HCT116 (cell line): ENCODE data around the gene GPHN. TPM values are rescaled to one million over a fixed set of nuclear protein-coding genes. Genes with fewer than 3 reads are reported as not detected.

Experiments used
- ATAC-seq: fragments of 200-7000 bp; cut with Tn5 transposase; 2 replicates; pipeline ENCODE4 v1.9.1; 2020; ENCODE audit warnings: mild to moderate bottlenecking, moderate library complexity
- BruUV-seq: library from RNA; stranded (reverse); fragments of 400-500 nt; replicated peaks from 2 replicates; lab custom pipeline; 2021; lab: Mats Ljungman, UMichigan
- CTCF ChIA-PET: fragments of 300-600 bp; sonication (Branson Sonifier 250); formaldehyde crosslinking; loops from one replicate; lab custom pipeline; 2021; ENCODE audit warnings: antibody characterized with exemption; lab: Charles Lee
- POLR2A ChIA-PET: fragments of 300-600, 350-600 bp; sonication (Branson Sonifier 250); formaldehyde crosslinking; loops from one replicate; lab custom pipeline; 2021; ENCODE audit warnings: antibody characterized with exemption; lab: Charles Lee
- RAD21 ChIA-PET, 2 experiments: fragments of 300-600 bp; sonication (Branson Sonifier 250); formaldehyde crosslinking; loops; one replicate each; lab custom pipeline; 2023; ENCODE audit warnings: low total read pairs in 2 of 2; ENCODE audit not compliant: uncharacterized antibody in 2 of 2, unreplicated experiment in 2 of 2, low non-redundant PET in 1 of 2; lab: Charles Lee
- DNase-seq: peaks from one replicate; pipeline ENCODE4 v3.0.0-alpha.2; 2010; ENCODE audit warnings: low read depth, low spot score
- H2AFZ ChIP-seq: fragments of 200-600 bp; shearing (Covaris generic), sonication (generic); 2 replicates; pipeline ENCODE4 v1.6.1; 2017; ENCODE audit warnings: low read depth, mixed run types, mixed read lengths, antibody characterized with exemption, low read length; ENCODE audit not compliant: poor library complexity, severe bottlenecking
- H3K27ac ChIP-seq: 2 replicates; pipeline ENCODE4 v1.5.1; 2012; ENCODE audit warnings: low read depth, low read length
- H3K27me3 ChIP-seq: fragments of 200-600 bp; sonication (generic); 2 replicates; pipeline ENCODE4 v1.6.1; 2016; ENCODE audit warnings: mixed run types, low read length, mixed read lengths; ENCODE audit not compliant: insufficient read depth
- H3K36me3 ChIP-seq, 2 experiments: fragments of 200-500 bp in 1 of 2; fragments of 200-600 bp in 1 of 2; sonication (Bioruptor generic) in 1 of 2; sonication (generic) in 1 of 2; 2 replicates each; pipeline versions ENCODE4 v1.5.1 to v1.6.1; 2014 to 2016; ENCODE audit warnings: low read length in 2 of 2, inconsistent platforms in 1 of 2, mixed read lengths in 1 of 2, mixed run types in 1 of 2; ENCODE audit not compliant: insufficient read depth in 2 of 2, control insufficient read depth in 1 of 2
- H3K4me1 ChIP-seq, 2 experiments: fragments of 200-600 bp in 1 of 2; sonication (generic) in 1 of 2; 2 replicates each; pipeline versions ENCODE4 v1.5.1 to v1.6.1; 2012 to 2017; ENCODE audit warnings: low read length in 2 of 2, inconsistent platforms in 1 of 2, mild to moderate bottlenecking in 1 of 2, mixed read lengths in 1 of 2, mixed run types in 1 of 2, moderate library complexity in 1 of 2; ENCODE audit not compliant: insufficient read depth in 2 of 2, control insufficient read depth in 1 of 2
- H3K4me2 ChIP-seq: fragments of 200-600 bp; sonication (generic); 2 replicates; pipeline ENCODE4 v1.6.1; 2017; ENCODE audit warnings: mixed run types, low read length, mixed read lengths
- H3K4me3 ChIP-seq, 2 experiments: fragments of 200-600 bp in 1 of 2; sonication (generic) in 1 of 2; replicated peaks in 1 of 2; 2 replicates each; pipeline ENCODE4 v1.5.1; 2011 to 2016; ENCODE audit warnings: low read length in 2 of 2, control low read depth in 1 of 2, low read depth in 1 of 2, mild to moderate bottlenecking in 1 of 2, mixed read lengths in 1 of 2, mixed run types in 1 of 2
- H3K79me2 ChIP-seq: fragments of 200-600 bp; sonication (generic); 2 replicates; pipeline ENCODE4 v1.6.1; 2017; ENCODE audit warnings: mild to moderate bottlenecking, mixed run types, low read length, moderate library complexity, mixed read lengths; ENCODE audit not compliant: insufficient read depth
- H3K9ac ChIP-seq: fragments of 200-600 bp; sonication (generic); 2 replicates; pipeline ENCODE4 v1.6.1; 2016; ENCODE audit warnings: low read length, mixed read lengths
- H3K9me2 ChIP-seq: fragments of 200-600 bp; sonication (generic), shearing (Covaris generic); 2 replicates; pipeline ENCODE4 v1.6.1; 2017; ENCODE audit warnings: mixed run types, mild to moderate bottlenecking, moderate library complexity; ENCODE audit not compliant: insufficient read depth
- H3K9me3 ChIP-seq, 2 experiments: fragments of 200-500 bp in 1 of 2; fragments of 200-600 bp in 1 of 2; sonication (Bioruptor generic) in 1 of 2; sonication (generic) in 1 of 2; 2 replicates each; pipeline ENCODE4 v1.6.1; 2014 to 2017; ENCODE audit warnings: low read length in 2 of 2, mixed read lengths in 2 of 2, inconsistent platforms in 1 of 2, low read depth in 1 of 2, mild to moderate bottlenecking in 1 of 2, mixed run types in 1 of 2, moderate library complexity in 1 of 2; ENCODE audit not compliant: control insufficient read depth in 1 of 2, insufficient read depth in 1 of 2
- H4K20me1 ChIP-seq: fragments of 200-600 bp; sonication (generic), shearing (Covaris generic); 2 replicates; pipeline ENCODE4 v1.6.1; 2017; ENCODE audit warnings: mixed run types, mild to moderate bottlenecking, moderate library complexity; ENCODE audit not compliant: insufficient read depth
- ATF3 ChIP-seq: IDR thresholded peaks from 2 replicates; pipeline ENCODE4 v1.6.1; 2012
- CBX3 ChIP-seq: IDR thresholded peaks from 2 replicates; pipeline ENCODE4 v1.6.1; 2012; ENCODE audit warnings: low read depth
- CEBPB ChIP-seq: IDR thresholded peaks from 2 replicates; pipeline ENCODE4 v1.6.1; 2012; ENCODE audit warnings: low read depth
- CTCF ChIP-seq, 3 experiments: fragments of 200-600 bp in 1 of 3; sonication (generic) in 1 of 3; IDR thresholded peaks in 2 of 3; conservative IDR thresholded peaks in 1 of 3; 2 replicates each; pipeline ENCODE4 v1.5.1; 2012 to 2017; ENCODE audit warnings: low read depth in 2 of 3, low read length in 2 of 3, antibody characterized with exemption in 1 of 3, borderline replicate concordance in 1 of 3, control low read depth in 1 of 3, mild to moderate bottlenecking in 1 of 3, mixed read lengths in 1 of 3, mixed run types in 1 of 3, moderate library complexity in 1 of 3; ENCODE audit not compliant: insufficient read depth in 1 of 3
- EGR1 ChIP-seq: IDR thresholded peaks from 2 replicates; pipeline ENCODE4 v1.6.1; 2012; ENCODE audit warnings: low read depth
- ELF1 ChIP-seq: IDR thresholded peaks from 2 replicates; pipeline ENCODE4 v1.6.1; 2012; ENCODE audit warnings: low read depth, borderline replicate concordance
- JUND ChIP-seq: IDR thresholded peaks from 2 replicates; pipeline ENCODE4 v1.6.1; 2012
- MAX ChIP-seq: IDR thresholded peaks from 2 replicates; pipeline ENCODE4 v1.6.1; 2012
- POLR2A ChIP-seq: IDR thresholded peaks from 2 replicates; pipeline ENCODE4 v1.7.0; 2011; ENCODE audit warnings: borderline replicate concordance; ENCODE audit not compliant: insufficient read depth, insufficient read length; ENCODE audit errors: extremely low read depth
- POLR2AphosphoS5 ChIP-seq: IDR thresholded peaks from 2 replicates; pipeline ENCODE4 v1.6.1; 2011; ENCODE audit warnings: mild to moderate bottlenecking, low read depth, low read length, moderate library complexity
- RAD21 ChIP-seq: IDR thresholded peaks from 2 replicates; pipeline ENCODE4 v1.6.1; 2012; ENCODE audit warnings: low read depth, mild to moderate bottlenecking
- REST ChIP-seq: IDR thresholded peaks from 2 replicates; pipeline ENCODE4 v1.6.1; 2012; ENCODE audit warnings: low read depth
- SIN3A ChIP-seq: IDR thresholded peaks from 2 replicates; pipeline ENCODE4 v1.6.1; 2012; ENCODE audit warnings: low read depth
- SP1 ChIP-seq: IDR thresholded peaks from 2 replicates; pipeline ENCODE4 v1.6.1; 2012; ENCODE audit warnings: low read depth
- SRF ChIP-seq: IDR thresholded peaks from 2 replicates; pipeline ENCODE4 v1.6.1; 2012; ENCODE audit warnings: low read depth
- TCF7L2 ChIP-seq: IDR thresholded peaks from 2 replicates; pipeline ENCODE4 v1.7.0; 2011; ENCODE audit warnings: borderline replicate concordance, inconsistent platforms; ENCODE audit not compliant: insufficient read depth, insufficient read length; ENCODE audit errors: extremely low read depth
- YY1 ChIP-seq: IDR thresholded peaks from 2 replicates; pipeline ENCODE4 v1.6.1; 2011; ENCODE audit warnings: low read length, low read depth, moderate library complexity, mild to moderate bottlenecking; ENCODE audit not compliant: insufficient replicate concordance; ENCODE audit errors: extremely low read depth
- ZBTB33 ChIP-seq: IDR thresholded peaks from 2 replicates; pipeline ENCODE4 v1.6.1; 2011; ENCODE audit warnings: mild to moderate bottlenecking, low read length, moderate library complexity; ENCODE audit not compliant: insufficient replicate concordance; ENCODE audit errors: extremely low read depth
- ZFX ChIP-seq: fragments of 450-650 bp; IDR thresholded peaks from 2 replicates; pipeline ENCODE4 v1.6.1; 2017
- ZNF274 ChIP-seq: fragments of 200-500 bp; sonication (Bioruptor generic); IDR thresholded peaks from 2 replicates; pipeline ENCODE4 v1.6.1; 2014; ENCODE audit warnings: mild to moderate bottlenecking, low read depth, low read length, inconsistent platforms
- intact Hi-C: fragments of 100-400 bp; cut with micrococcal nuclease; formaldehyde crosslinking; loops from 2 replicates; pipeline ENCODE4 v1.10.0; 2022
- total RNA-seq: library from RNA; stranded (reverse); gene quantifications from one replicate; pipeline ENCODE4 v1.2.1, GENCODE V29; 2021; ENCODE audit not compliant: unreplicated experiment

Gene GPHN
- total RNA-seq, 1 experiment from 2014 or later: 43.8 TPM

GRCh38 chr14:66543996-66544395, 36.0 kb downstream of the GPHN start:
- intact Hi-C loops: no loop called here
- H2AFZ ChIP-seq: no peak overlapping the region
- no peaks in the 10 kb centered on the region for H3K27me3 ChIP-seq
- 0 out of 2 replicates have a peak, but pooled peaks cover 9% of the 10 kb centered on the region for H4K20me1 ChIP-seq
- no peaks in the 10 kb centered on the region for H3K4me1 ChIP-seq
- H3K9me3 ChIP-seq: no peaks in the 10 kb centered on the region
- H3K9me2 ChIP-seq: no peaks in the 10 kb centered on the region
- no TSS peak for BruUV-seq
- H3K4me2 ChIP-seq: no peak overlapping the region
- ATAC-seq (no peak), DNase-seq (no peak)
- CTCF ChIA-PET: no interaction called here
- H3K36me3 ChIP-seq: no peaks in the 10 kb centered on the region
- RAD21 ChIA-PET: no interaction called here
- no peak overlapping the region for H3K27ac ChIP-seq
- H3K9ac ChIP-seq: no peak overlapping the region
- POLR2A ChIA-PET: no interaction called here
- H3K4me3 ChIP-seq: no peak overlapping the region
- TF ChIP-seq ELF1: no peak
- TF ChIP-seq CTCF (IDR thresholded peaks at IDR 0.05 in 2 of 3, conservative IDR thresholded peaks at IDR 0.05 in 1 of 3; ENCODE audit: borderline replicate concordance in 1 of 3, insufficient read depth in 1 of 3, low read depth in 2 of 3, low read length in 2 of 3): no peak
- no peak for TF ChIP-seq POLR2A
- no peak for TF ChIP-seq YY1
- no peak for TF ChIP-seq TCF7L2
- no peak for TF ChIP-seq SRF
- no peak for TF ChIP-seq REST
- no peak for TF ChIP-seq ZBTB33
- no peak for TF ChIP-seq MAX
- no peak for TF ChIP-seq CBX3
- TF ChIP-seq SIN3A: no peak
- TF ChIP-seq EGR1: no peak
- no peak for TF ChIP-seq RAD21
- no peak for TF ChIP-seq ATF3
- no peak for TF ChIP-seq JUND
- no peak for TF ChIP-seq ZNF274
- no peak for TF ChIP-seq ZFX
- no peak for TF ChIP-seq POLR2AphosphoS5
- no peak for TF ChIP-seq SP1
- no peak for TF ChIP-seq CEBPB
- H3K79me2 ChIP-seq: peaks cover 63% of the 10 kb centered on the region
